CD4-positive, alpha-beta T cell treated with Interleukin-4 for 4 hours (primary cell): ENCODE results near the gene ARHGEF7.
"Not testable (repeated sequence)": the region's sequence is repeated elsewhere in the genome, so short reads cannot be mapped to it uniquely, and the experiment has no call there.

Experiments used
- DNase-seq: peaks from one replicate; pipeline ENCODE4 v3.0.0-alpha.2; 2020

Gene ARHGEF7, protein sequence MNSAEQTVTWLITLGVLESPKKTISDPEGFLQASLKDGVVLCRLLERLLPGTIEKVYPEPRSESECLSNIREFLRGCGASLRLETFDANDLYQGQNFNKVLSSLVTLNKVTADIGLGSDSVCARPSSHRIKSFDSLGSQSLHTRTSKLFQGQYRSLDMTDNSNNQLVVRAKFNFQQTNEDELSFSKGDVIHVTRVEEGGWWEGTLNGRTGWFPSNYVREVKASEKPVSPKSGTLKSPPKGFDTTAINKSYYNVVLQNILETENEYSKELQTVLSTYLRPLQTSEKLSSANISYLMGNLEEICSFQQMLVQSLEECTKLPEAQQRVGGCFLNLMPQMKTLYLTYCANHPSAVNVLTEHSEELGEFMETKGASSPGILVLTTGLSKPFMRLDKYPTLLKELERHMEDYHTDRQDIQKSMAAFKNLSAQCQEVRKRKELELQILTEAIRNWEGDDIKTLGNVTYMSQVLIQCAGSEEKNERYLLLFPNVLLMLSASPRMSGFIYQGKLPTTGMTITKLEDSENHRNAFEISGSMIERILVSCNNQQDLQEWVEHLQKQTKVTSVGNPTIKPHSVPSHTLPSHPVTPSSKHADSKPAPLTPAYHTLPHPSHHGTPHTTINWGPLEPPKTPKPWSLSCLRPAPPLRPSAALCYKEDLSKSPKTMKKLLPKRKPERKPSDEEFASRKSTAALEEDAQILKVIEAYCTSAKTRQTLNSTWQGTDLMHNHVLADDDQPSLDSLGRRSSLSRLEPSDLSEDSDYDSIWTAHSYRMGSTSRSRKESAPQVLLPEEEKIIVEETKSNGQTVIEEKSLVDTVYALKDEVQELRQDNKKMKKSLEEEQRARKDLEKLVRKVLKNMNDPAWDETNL

GRCh38 chr13:111115061-111115964, at the start of gene ARHGEF7:
Gene ARHGEF7, plus strand, starts transcription at chr13:111115310. Its CDS starts 217 bp downstream, at chr13:111115527.
- DNase-seq, result no peak

DNA sequence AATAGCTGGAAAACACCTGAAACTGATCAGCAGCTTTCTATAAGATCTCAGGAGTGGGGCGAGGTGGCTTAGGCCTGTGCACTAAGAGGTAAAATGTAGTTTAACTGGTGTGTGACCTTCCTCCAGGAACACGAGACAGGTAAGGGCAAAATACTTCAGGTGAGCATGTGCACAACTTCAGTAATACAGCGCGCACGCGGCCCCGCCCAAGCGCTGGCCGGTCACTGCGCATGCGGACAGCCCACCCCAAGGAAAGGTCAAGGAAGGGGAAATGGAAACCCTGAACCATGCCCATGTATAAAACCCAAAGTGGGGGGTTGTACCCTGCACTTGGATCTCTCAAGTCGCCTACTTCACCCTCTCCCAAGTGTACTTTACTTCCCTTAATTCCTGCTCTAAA, 49.4 kb upstream of the ARHGEF7 start:
- no peak for DNase-seq

DNA sequence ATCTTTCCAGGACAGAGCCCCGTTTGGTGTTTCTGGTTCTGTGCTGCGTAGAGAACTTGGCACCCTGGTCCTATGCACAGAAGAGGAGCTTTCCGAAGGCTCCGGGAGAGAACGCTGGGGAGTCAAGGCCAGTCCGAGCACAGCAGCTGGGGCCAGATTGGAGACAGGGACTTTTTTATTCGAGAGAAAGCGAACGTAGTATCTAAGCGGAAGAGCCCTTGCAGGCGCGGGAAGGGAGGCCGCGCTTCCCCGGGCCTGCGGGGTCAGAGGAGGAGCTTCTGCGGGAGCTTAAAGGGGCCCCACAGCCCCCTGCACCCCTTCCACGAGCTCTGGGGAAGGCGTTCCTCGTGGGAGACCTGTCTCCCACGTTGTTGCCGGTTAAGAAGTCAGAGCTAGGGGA, 48.6 kb upstream of the ARHGEF7 start:
- no peak for DNase-seq

DNA sequence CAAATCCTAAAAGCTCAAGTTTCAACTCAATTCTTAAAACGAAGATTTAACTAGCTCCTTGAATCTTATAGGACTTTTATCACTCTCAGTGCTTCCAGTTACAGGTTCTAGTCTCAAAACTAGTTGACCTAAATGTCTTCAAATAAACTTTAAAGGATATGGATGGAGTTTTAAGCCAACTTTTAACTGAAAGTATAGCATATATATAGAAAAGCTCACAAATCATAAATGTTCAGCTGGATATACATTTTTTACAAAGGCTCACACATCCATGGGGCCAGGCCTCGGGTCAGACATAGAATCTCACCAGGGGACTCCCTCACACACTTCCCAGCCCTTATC, 47.1 kb upstream of the ARHGEF7 start:
- DNase-seq, result no peak

DNA sequence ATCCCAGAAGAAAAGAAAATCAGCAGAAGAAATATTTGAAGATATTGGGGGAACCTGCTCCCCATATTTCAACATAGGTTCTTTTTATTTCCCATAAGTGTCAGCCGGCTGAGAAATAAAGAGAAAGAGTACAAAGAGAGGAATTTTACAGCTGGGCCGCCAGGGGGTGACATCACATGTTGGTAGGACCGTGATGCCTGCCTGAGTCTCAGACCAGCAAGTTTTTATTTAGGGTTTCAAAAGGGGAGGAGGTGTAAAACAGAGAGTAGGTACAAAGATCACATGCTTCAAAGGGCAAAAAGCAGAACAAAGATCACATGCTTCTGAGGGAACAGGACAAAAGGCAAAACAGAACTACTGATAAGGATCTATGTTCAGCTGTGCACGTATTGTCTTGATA, 44.0 kb upstream of the ARHGEF7 start:
- DNase-seq, result not testable (repeated sequence)

DNA sequence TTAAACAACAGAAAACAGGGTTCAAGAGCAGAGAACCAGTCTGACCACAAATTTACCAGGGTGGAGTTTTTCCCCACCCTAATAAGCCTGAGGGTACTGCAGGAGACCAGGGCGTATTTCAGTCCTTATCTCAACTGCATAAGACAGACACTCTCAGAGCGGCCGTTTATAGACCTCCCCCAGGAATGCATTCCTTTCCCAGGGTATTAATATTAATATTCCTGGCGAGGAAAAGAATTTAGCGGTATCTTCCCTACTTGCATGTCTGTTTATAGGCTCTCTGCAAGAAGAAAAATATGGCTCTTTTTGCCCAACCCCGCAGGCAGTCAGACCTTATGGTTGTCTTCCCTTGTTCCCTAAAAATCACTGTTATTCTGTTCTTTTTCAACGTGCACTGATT, 43.6 kb upstream of the ARHGEF7 start:
- not testable (repeated sequence) for DNase-seq

GRCh38 chr13:111074826-111075225, 40.3 kb upstream of the ARHGEF7 start:
- no peak for DNase-seq

DNA sequence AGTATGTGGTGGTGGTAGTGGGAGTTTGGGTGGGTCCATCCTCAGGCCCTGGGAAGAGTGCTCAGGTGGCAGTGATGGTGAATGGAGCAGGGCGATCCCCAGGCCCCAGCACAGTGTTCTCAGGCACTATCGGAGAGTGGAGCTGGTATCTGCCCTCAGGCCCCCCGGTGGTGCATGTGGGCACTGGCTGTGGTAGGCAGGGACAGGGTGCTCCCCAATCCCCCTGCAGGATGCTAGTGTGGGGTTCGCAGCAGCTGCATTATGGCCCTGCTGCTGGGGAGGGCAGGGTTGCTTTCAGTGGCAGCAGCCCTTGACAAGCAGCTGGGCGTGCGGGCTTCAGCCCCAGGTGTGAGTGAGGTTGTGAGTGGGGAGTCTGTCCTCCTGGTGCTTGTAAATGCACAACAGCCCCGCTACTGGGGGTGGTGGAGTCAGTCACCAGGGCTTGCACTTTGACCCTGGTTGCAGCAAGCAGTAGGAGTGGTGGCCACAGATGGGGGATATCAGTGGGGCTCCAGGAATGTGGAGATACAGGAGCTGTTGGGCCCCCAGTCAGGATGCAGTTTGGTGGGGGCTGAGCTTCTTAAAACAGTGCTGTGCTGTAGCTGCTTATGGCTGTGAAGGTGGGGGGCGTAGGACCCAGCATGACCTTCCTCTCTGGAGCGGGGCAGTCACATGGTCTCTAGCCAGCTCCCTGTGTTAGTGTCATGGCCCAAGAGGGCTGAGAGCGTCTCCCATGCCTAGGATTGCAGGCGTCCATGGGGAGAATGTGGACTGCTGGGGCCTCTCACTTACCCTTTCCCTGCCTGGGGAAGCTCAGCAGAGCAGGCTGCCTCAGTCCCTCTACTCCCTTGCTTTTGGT, 38.7 kb upstream of the ARHGEF7 start:
- DNase-seq, result no peak

DNA sequence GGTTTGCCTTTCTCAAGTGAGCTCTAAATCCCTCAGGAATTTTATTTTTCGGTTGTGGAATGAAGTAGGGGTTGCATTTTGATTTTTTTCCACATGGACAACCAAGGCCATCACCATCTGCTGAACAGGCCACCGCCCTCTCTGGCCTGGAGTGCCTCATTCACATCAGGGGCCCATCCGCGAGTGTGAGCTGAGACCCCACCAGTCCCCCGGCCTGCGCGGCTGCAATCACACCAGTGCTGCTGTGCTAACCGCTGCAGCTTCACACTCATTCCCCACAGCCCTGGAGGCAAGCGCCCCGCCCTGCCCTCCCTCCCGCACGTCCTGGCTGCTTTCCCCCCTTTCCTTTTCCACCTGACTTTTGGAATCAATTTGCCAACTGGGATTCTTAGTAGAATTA, 35.7 kb upstream of the ARHGEF7 start:
- no peak for DNase-seq

GRCh38 chr13:111080642-111081041, 34.5 kb upstream of the ARHGEF7 start:
- no peak for DNase-seq

GRCh38 chr13:111082240-111082639, 32.9 kb upstream of the ARHGEF7 start:
- DNase-seq, result no peak

- not testable (repeated sequence) for DNase-seq
Measured at GRCh38 chr13:111082769-111083168, 32.3 kb upstream of the ARHGEF7 start.

- DNase-seq, result not testable (repeated sequence)
Measured at GRCh38 chr13:111083693-111084092, 31.4 kb upstream of the ARHGEF7 start.

- DNase-seq, result no peak
Measured at GRCh38 chr13:111090169-111090568, 24.9 kb upstream of the ARHGEF7 start.

DNA sequence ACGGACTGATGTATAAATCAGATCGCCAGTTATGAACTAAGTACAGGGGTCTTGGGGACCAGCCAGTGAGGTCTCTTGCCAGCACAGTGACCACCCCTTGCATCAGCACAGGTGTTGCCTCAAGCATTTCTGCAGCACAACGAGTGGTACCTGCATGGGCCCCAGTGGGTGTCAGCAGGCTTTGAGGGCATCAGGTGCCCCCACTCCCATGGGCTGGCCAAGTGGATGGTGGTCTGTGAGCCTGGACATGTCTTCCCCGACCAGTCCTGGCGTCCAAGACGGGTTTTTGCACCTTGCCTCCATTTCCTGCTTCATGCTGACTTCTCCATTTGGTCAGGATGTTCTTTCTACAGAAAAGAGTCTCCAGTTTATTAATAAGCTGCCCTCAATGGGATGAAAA, 22.4 kb upstream of the ARHGEF7 start:
- DNase-seq, result no peak

DNA sequence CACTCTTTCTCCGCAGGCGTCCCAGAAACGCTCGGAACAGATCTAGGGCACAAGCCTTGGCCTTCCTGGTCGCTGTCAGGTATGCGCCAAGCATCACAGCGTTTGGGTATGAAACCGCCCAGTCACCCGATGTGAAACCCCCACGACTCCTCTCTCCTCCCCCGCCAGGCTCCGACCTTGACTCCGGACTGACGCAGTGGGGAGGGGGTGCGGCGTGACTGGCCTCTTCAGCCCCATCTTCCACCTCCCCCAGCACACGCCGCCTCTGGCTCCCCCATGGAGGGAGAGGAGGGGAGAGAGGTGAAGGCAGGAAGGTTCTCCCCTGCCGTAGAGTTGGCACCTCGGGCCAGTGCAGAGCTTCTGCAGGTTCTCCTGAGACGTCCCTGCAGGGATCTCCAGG, 22.0 kb upstream of the ARHGEF7 start:
- DNase-seq, result no peak

DNA sequence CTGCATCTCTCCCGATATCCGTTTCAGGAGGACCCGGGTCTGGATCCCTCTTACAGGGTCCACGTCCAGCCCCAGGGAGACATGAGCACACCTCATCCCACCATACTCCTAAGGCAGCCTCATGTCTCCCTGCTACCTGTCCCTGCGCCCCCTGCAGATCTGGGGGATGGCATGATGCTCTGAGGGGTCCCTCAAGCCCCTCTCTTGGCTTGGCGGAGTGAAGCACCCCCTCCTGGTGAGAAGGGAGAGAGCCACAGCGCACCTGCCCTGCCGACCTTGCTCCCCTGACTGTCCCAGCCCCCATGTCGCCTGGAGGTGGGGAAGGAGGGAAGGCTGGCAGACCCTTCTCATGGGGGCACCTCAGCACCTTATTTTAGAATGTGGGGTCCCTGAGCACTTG, 21.5 kb upstream of the ARHGEF7 start:
- no peak for DNase-seq

DNA sequence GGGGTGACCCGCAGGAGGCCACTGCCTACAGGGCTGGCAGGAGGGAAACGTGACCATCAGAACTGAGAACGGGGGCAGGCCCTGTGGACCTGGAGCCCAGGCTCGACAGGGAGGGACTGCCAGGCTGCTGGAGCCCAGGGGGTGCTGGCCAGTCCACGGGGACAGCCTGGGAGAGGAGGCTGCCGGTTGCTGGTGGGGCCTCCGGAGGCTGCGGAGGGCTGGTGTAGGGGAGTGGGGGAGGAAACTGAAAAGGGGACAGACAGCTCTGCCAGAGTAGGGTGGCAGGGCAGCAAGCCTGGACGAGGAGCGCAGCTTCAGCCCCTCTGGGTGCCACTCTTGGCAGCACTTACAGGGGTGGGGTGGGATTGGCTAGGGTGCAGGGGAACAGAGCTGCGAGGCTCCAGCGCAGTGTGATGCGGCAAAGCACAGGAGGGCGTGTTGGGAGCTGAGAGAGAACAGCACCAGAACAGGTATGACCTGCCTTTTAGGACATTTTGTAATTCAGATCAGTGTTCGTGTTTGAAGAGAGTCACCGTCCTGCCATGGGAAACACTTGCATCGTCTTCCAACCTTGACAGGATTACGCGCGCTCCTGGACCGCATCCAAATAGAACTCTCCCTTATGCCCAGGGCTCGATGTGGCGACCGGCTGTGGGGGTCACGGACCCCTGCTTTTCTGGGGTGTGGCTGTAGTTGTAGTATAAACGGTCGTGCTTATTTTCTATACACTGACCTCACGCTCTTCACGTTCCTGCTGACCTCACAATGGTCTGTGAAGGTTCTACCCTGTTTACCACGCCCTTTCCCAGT, 19.9 kb upstream of the ARHGEF7 start:
- no peak for DNase-seq

- DNase-seq, result no peak
Measured at GRCh38 chr13:111095911-111096501, 19.1 kb upstream of the ARHGEF7 start.

GRCh38 chr13:111099290-111099689, 15.8 kb upstream of the ARHGEF7 start:
- DNase-seq, result no peak

- no peak for DNase-seq
Measured at GRCh38 chr13:111110054-111110453, 5.1 kb upstream of the ARHGEF7 start.
